DND-41 (cell line): Measurements from ENCODE around the gene NLRP3.

Source experiments
- ATAC-seq: fragments of 200-7000 bp; cut with Tn5 transposase; 3 replicates; pipeline ENCODE4 v1.9.1; 2021; ENCODE audit warnings: low read depth; ENCODE audit not compliant: insufficient read depth
- DNase-seq: peaks from one replicate; pipeline ENCODE4 v3.0.0-alpha.2; 2020
- H2AFZ ChIP-seq: 2 replicates; pipeline ENCODE4 v1.6.0; 2012; ENCODE audit warnings: low read depth, low read length
- H3K27ac ChIP-seq: 2 replicates; pipeline ENCODE4 v1.5.1; 2012; ENCODE audit warnings: low read length, inconsistent platforms
- H3K27me3 ChIP-seq: fragments of 200-600 bp; sonication (generic); 2 replicates; pipeline ENCODE4 v1.6.0; 2012; ENCODE audit warnings: low read length, mild to moderate bottlenecking, inconsistent platforms; ENCODE audit not compliant: insufficient read depth, poor library complexity
- H3K36me3 ChIP-seq: 2 replicates; pipeline ENCODE4 v1.5.1; 2012; ENCODE audit warnings: low read length, inconsistent platforms; ENCODE audit not compliant: insufficient read depth
- H3K4me1 ChIP-seq: 2 replicates; pipeline ENCODE4 v1.5.1; 2012; ENCODE audit warnings: mild to moderate bottlenecking, low read length; ENCODE audit not compliant: insufficient read depth
- H3K4me2 ChIP-seq: 2 replicates; pipeline ENCODE4 v1.6.0; 2012; ENCODE audit warnings: mild to moderate bottlenecking, moderate library complexity, low read length, inconsistent platforms; ENCODE audit not compliant: insufficient read depth
- H3K4me3 ChIP-seq, 2 experiments: fragments of 200-600 bp in 1 of 2; shearing (Covaris generic) in 1 of 2; 2 replicates each; pipeline ENCODE4 v1.5.1; 2012 to 2016; ENCODE audit warnings: inconsistent platforms in 2 of 2, low read length in 2 of 2, mild to moderate bottlenecking in 2 of 2, low read depth in 1 of 2, moderate library complexity in 1 of 2
- H3K79me2 ChIP-seq: 2 replicates; pipeline ENCODE4 v1.6.0; 2012; ENCODE audit warnings: low read length, inconsistent platforms; ENCODE audit not compliant: insufficient read depth
- H3K9ac ChIP-seq: 2 replicates; pipeline ENCODE4 v1.6.0; 2012; ENCODE audit warnings: low read depth, mild to moderate bottlenecking, inconsistent platforms, low read length, moderate library complexity
- H3K9me3 ChIP-seq: 2 replicates; pipeline ENCODE4 v1.5.1; 2012; ENCODE audit warnings: low read length, moderate library complexity, mild to moderate bottlenecking, inconsistent platforms; ENCODE audit not compliant: insufficient read depth, severe bottlenecking
- H4K20me1 ChIP-seq: 2 replicates; pipeline ENCODE4 v1.6.0; 2012; ENCODE audit warnings: low read length; ENCODE audit not compliant: insufficient read depth
- CTCF ChIP-seq: IDR thresholded peaks from 2 replicates; pipeline ENCODE4 v1.5.1; 2012; ENCODE audit warnings: borderline replicate concordance, low read length, moderate library complexity, mild to moderate bottlenecking; ENCODE audit not compliant: poor library complexity, severe bottlenecking; ENCODE audit errors: extremely low read depth
- EZH2 ChIP-seq: IDR thresholded peaks from 3 replicates; pipeline ENCODE4 v1.6.1; 2012; ENCODE audit warnings: borderline replicate concordance, low read depth, mild to moderate bottlenecking, moderate library complexity, low read length, inconsistent platforms; ENCODE audit not compliant: severe bottlenecking

NLRP3 gene

GRCh38 chr1:247437551-247438505, 21.9 kb downstream of the NLRP3 start:
- no peak overlapping the region for H2AFZ ChIP-seq
- no peaks in the 10 kb centered on the region for H3K9me3 ChIP-seq
- H3K9ac ChIP-seq, result no peak overlapping the region
- DNase-seq, result no peak
- no peak for TF ChIP-seq EZH2
- no peak for TF ChIP-seq CTCF
- peaks cover 5% of the 10 kb centered on the region for H3K27me3 ChIP-seq
- H3K4me3 ChIP-seq, result no peak overlapping the region
- H3K79me2 ChIP-seq, result no peaks in the 10 kb centered on the region
- no peaks in the 10 kb centered on the region for H3K36me3 ChIP-seq
- no peaks in the 10 kb centered on the region for H4K20me1 ChIP-seq
- no peak for ATAC-seq
- no peak overlapping the region for H3K4me2 ChIP-seq
- no peaks in the 10 kb centered on the region for H3K4me1 ChIP-seq
- no peak overlapping the region for H3K27ac ChIP-seq

GRCh38 chr1:247440001-247440620, 24.1 kb downstream of the NLRP3 start:
- Histone ChIP-seq H3K4me1 (no peaks in the 10 kb centered on the region), H3K4me2 (no peak overlapping the region), H3K9me3 (no peaks in the 10 kb centered on the region), H3K27me3 (peaks cover 5% of the 10 kb centered on the region), H3K9ac (no peak overlapping the region), H3K4me3 (no peak overlapping the region), H2AFZ (no peak overlapping the region), H4K20me1 (no peaks in the 10 kb centered on the region), H3K27ac (no peak overlapping the region), H3K79me2 (no peaks in the 10 kb centered on the region), H3K36me3 (no peaks in the 10 kb centered on the region)
- DNase-seq (no peak), ATAC-seq (no peak)
- no peak for TF ChIP-seq CTCF
- no peak for TF ChIP-seq EZH2

GRCh38 chr1:247441606-247442005, 25.6 kb downstream of the NLRP3 start:
- no peak for TF ChIP-seq EZH2
- no peak for TF ChIP-seq CTCF
- Histone ChIP-seq H3K27ac (no peak overlapping the region), H3K27me3 (no peaks in the 10 kb centered on the region), H3K9ac (no peak overlapping the region), H3K4me1 (no peaks in the 10 kb centered on the region), H3K36me3 (no peaks in the 10 kb centered on the region), H3K9me3 (no peaks in the 10 kb centered on the region), H3K79me2 (no peaks in the 10 kb centered on the region), H3K4me2 (no peak overlapping the region), H3K4me3 (no peak overlapping the region), H2AFZ (no peak overlapping the region), H4K20me1 (no peaks in the 10 kb centered on the region)
- no peak for DNase-seq
- no peak for ATAC-seq
